Right lobe of liver (tissue), 4 donors: ENCODE measurements around the gene CDHR3.

Experiments used
- POLR2A ChIP-seq: fragments of 450-650 bp; IDR thresholded peaks from one replicate; pipeline ENCODE4 v1.6.1; 2017; ENCODE audit warnings: antibody characterized with exemption, mild to moderate bottlenecking
- TF ChIP-seq, protein P1 (sequence below), 4 donors: fragments of 200-600 bp in 3 of 4; fragments of 450-650 bp in 1 of 4; IDR thresholded peaks; one replicate each; pipeline versions ENCODE4 v1.5.1 to v1.8.0; 2016 to 2022; ENCODE audit warnings: antibody characterized with exemption in 4 of 4, mild to moderate bottlenecking in 2 of 4
- donor health status: DM: no; HTN: no; CAD: no.
- donor health status: DM: no; HTN: no; CAD: no.
- donor health status: DM: no; HTN: yes; CAD: no.

DNA sequence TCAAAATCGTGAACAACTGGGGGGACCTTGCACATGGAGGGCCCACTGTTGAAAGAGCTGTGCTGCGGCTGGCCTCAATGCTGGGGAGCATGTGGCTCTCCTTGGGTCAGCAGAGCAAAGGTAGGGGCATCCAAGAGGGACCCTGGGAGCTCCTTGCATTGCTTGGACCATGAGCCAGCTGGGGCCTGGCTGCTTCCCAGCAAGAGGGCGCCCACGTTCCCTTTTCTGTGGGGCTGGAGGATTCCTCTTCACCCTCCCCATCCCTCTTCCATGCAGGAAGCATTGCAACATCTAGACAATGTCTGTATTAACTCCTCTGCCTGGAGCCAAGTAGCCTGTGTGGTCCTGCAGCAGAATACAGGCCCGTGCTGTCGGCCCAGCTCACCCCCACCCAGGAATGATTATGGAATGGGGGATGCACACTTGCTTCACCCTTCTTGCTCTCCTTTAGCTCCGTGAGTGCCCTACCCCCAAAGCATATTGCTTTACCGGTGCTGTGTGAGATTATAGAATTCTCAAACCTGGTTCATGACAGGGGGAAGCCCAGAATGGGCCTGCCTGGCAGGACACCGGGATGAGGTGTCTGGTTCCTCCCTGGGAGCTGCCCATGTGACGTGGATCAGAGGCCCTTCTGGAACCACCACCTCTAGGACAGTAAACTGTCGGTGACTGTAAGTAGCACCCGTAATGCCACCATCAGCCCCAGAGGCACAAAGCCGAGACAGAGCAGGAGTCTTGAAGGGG, 87.1 kb downstream of the CDHR3 start:
- no peak for TF ChIP-seq POLR2A
- TF ChIP-seq, protein P1, sequence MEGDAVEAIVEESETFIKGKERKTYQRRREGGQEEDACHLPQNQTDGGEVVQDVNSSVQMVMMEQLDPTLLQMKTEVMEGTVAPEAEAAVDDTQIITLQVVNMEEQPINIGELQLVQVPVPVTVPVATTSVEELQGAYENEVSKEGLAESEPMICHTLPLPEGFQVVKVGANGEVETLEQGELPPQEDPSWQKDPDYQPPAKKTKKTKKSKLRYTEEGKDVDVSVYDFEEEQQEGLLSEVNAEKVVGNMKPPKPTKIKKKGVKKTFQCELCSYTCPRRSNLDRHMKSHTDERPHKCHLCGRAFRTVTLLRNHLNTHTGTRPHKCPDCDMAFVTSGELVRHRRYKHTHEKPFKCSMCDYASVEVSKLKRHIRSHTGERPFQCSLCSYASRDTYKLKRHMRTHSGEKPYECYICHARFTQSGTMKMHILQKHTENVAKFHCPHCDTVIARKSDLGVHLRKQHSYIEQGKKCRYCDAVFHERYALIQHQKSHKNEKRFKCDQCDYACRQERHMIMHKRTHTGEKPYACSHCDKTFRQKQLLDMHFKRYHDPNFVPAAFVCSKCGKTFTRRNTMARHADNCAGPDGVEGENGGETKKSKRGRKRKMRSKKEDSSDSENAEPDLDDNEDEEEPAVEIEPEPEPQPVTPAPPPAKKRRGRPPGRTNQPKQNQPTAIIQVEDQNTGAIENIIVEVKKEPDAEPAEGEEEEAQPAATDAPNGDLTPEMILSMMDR (IDR thresholded peaks at IDR 0.05), result no peak
